Upper lobe of left lung (tissue), 6 donors: ENCODE data around the gene ACSL3. TPM values are rescaled to one million over a fixed set of nuclear protein-coding genes. Genes with fewer than 3 reads are reported as not detected.

Experiments used
- ATAC-seq, 2 donors: fragments of 200-7000 bp; cut with Tn5 transposase; one replicate each; pipeline ENCODE4 v1.9.1; 2022; ENCODE audit warnings: mild to moderate bottlenecking in 2 of 2, moderate library complexity in 2 of 2; ENCODE audit not compliant: low FRiP score in 2 of 2
- DNase-seq, 2 donors: peaks; one replicate each; pipeline ENCODE4 v3.0.0-alpha.2; 2019 to 2020
- H3K27ac ChIP-seq, 4 donors: fragments of 200-600 bp; sonication (generic); one replicate each; pipeline ENCODE4 v1.5.1; 2016 to 2019
- H3K27me3 ChIP-seq, 4 donors: fragments of 200-600 bp; sonication (generic); one replicate each; pipeline ENCODE4 v1.5.1; 2017 to 2019
- H3K36me3 ChIP-seq, 4 donors: fragments of 200-600 bp; sonication (generic); one replicate each; pipeline ENCODE4 v1.5.1; 2016 to 2019
- H3K4me1 ChIP-seq, 4 donors: fragments of 200-600 bp; sonication (generic); one replicate each; pipeline ENCODE4 v1.5.1; 2018 to 2019
- H3K4me3 ChIP-seq, 4 donors: fragments of 200-600 bp; sonication (generic); one replicate each; pipeline ENCODE4 v1.5.1; 2017 to 2019; ENCODE audit warnings: mild to moderate bottlenecking in 2 of 4, moderate library complexity in 1 of 4
- H3K9me3 ChIP-seq, 4 donors: fragments of 200-600 bp; sonication (generic); one replicate each; pipeline ENCODE4 v1.5.1; 2018 to 2019
- CTCF ChIP-seq, 6 experiments: fragments of 450-650 bp in 4 of 6; fragments of 200-600 bp in 2 of 6; sonication (generic) in 2 of 6; IDR thresholded peaks; one replicate each; pipeline ENCODE4 v1.5.1; 2016 to 2019; ENCODE audit warnings: antibody characterized with exemption in 6 of 6
- EP300 ChIP-seq, 4 donors: sonication (generic); formaldehyde crosslinking; IDR thresholded peaks; one replicate each; pipeline ENCODE4 v1.5.1; 2017; ENCODE audit warnings: antibody characterized with exemption in 4 of 4, control low read depth in 2 of 4
- POLR2A ChIP-seq, 4 donors: fragments of 450-650 bp; IDR thresholded peaks; one replicate each; pipeline ENCODE4 v1.5.1; 2016 to 2017; ENCODE audit warnings: antibody characterized with exemption in 4 of 4, mild to moderate bottlenecking in 2 of 4
- POLR2AphosphoS5 ChIP-seq, 2 donors: sonication (generic); formaldehyde crosslinking; IDR thresholded peaks; one replicate each; pipeline ENCODE4 v1.5.1; 2017; ENCODE audit warnings: antibody characterized with exemption in 2 of 2
- WGBS, 2 donors: methylation state at CpG; one replicate each; pipeline ENCODE4 v1.1.5; 2017 to 2018; 5-methylcytosine and 5-hydroxymethylcytosine counted together
- total RNA-seq, 6 donors: library from RNA; depleted of rRNA in 4 of 6; stranded (reverse); fragments of >200 nt in 4 of 6; gene quantifications; one replicate each; pipeline versions ENCODE4 v1.1.0 to v1.2.1, GENCODE V29; 2016 to 2021
- donor health status: DM: no; HTN: no; CAD: no; lungs with moderate emphysema.
- donor health status: DM: no; HTN: yes; CAD: no; lungs with severe emphysema.

The ACSL3 gene
- total RNA-seq, 6 donors from 2014 or later: 35.6 to 86.0 (median 69.9) TPM

GRCh38 chr2:222823183-222823930 lies 37.5 kb upstream of the ACSL3 start:
- Histone ChIP-seq H3K9me3 (no peaks in the 10 kb centered on the region), H3K4me3 (no peak overlapping the region), H3K4me1 (no peaks in the 10 kb centered on the region), H3K27ac (no peak overlapping the region), H3K36me3 (no peaks in the 10 kb centered on the region), H3K27me3 (no peaks in the 10 kb centered on the region)
- ATAC-seq (peak in 1 of 2 donors; percentile 56), DNase-seq (no peak)
- TF ChIP-seq EP300 (IDR thresholded peaks at IDR 0.05): no peak
- TF ChIP-seq POLR2A (IDR thresholded peaks at IDR 0.05): no peak
- no peak for TF ChIP-seq POLR2AphosphoS5 (IDR thresholded peaks at IDR 0.05)
- TF ChIP-seq CTCF (IDR thresholded peaks at IDR 0.05): no peak
- 85 to 88% methylated on average over 6 of the region's 6 CpGs for WGBS, 2 donors

- TF ChIP-seq CTCF (IDR thresholded peaks at IDR 0.05): no peak
- no peak for TF ChIP-seq POLR2A (IDR thresholded peaks at IDR 0.05)
- no peak for TF ChIP-seq POLR2AphosphoS5 (IDR thresholded peaks at IDR 0.05)
- TF ChIP-seq EP300 (IDR thresholded peaks at IDR 0.05): no peak
- Histone ChIP-seq H3K36me3 (no peaks in the 10 kb centered on the region), H3K27ac (no peak overlapping the region), H3K4me1 (no peaks in the 10 kb centered on the region), H3K9me3 (no peaks in the 10 kb centered on the region), H3K27me3 (no peaks in the 10 kb centered on the region), H3K4me3 (no peak overlapping the region)
- DNase-seq (no peak), ATAC-seq (no peak)
- 94 to 95% methylated on average over 1 of the region's 1 CpG for WGBS, 2 donors
These were observed 35.8 kb upstream of the ACSL3 start for GRCh38 chr2:222825031-222825430.

- H3K4me1 ChIP-seq: no peaks in the 10 kb centered on the region
- TF ChIP-seq CTCF (IDR thresholded peaks at IDR 0.05) (no peak), POLR2AphosphoS5 (IDR thresholded peaks at IDR 0.05) (no peak), POLR2A (IDR thresholded peaks at IDR 0.05) (no peak), EP300 (IDR thresholded peaks at IDR 0.05) (no peak)
- no peak for ATAC-seq
- DNase-seq: no peak
- no peak overlapping the region for H3K27ac ChIP-seq
- H3K9me3 ChIP-seq: no peaks in the 10 kb centered on the region
- no peaks in the 10 kb centered on the region for H3K27me3 ChIP-seq
- 70 to 79% methylated on average over 1 of the region's 1 CpG for WGBS, 2 donors
- no peak overlapping the region for H3K4me3 ChIP-seq
- H3K36me3 ChIP-seq: no peaks in the 10 kb centered on the region
These were observed 33.4 kb upstream of the ACSL3 start for GRCh38 chr2:222827417-222827816.

GRCh38 chr2:222828572-222828971 lies 32.3 kb upstream of the ACSL3 start:
- no peaks in the 10 kb centered on the region for H3K9me3 ChIP-seq
- H3K27ac ChIP-seq: no peak overlapping the region
- DNase-seq (no peak), ATAC-seq (no peak)
- TF ChIP-seq EP300 (IDR thresholded peaks at IDR 0.05) (no peak), CTCF (IDR thresholded peaks at IDR 0.05) (no peak), POLR2A (IDR thresholded peaks at IDR 0.05) (no peak), POLR2AphosphoS5 (IDR thresholded peaks at IDR 0.05) (no peak)
- WGBS, 2 donors: 97 to 98% methylated on average over 11 of the region's 11 CpGs
- H3K4me3 ChIP-seq: no peak overlapping the region
- H3K36me3 ChIP-seq: no peaks in the 10 kb centered on the region
- H3K27me3 ChIP-seq: no peaks in the 10 kb centered on the region
- no peaks in the 10 kb centered on the region for H3K4me1 ChIP-seq

GRCh38 chr2:222830164-222830563 lies 30.7 kb upstream of the ACSL3 start:
- Histone ChIP-seq H3K27me3 (no peaks in the 10 kb centered on the region), H3K9me3 (no peaks in the 10 kb centered on the region), H3K36me3 (no peaks in the 10 kb centered on the region), H3K27ac (no peak overlapping the region), H3K4me1 (no peaks in the 10 kb centered on the region), H3K4me3 (no peak overlapping the region)
- TF ChIP-seq EP300 (IDR thresholded peaks at IDR 0.05) (no peak), POLR2A (IDR thresholded peaks at IDR 0.05) (no peak), CTCF (IDR thresholded peaks at IDR 0.05) (no peak), POLR2AphosphoS5 (IDR thresholded peaks at IDR 0.05) (no peak)
- ATAC-seq (no peak), DNase-seq (no peak)
- WGBS, 2 donors: 66 to 70% methylated on average over 3 of the region's 3 CpGs
